Type B pancreatic cell (in vitro differentiated cells): Measurements from ENCODE around the gene SEMA4G. TPM values are rescaled to one million over a fixed set of nuclear protein-coding genes. Genes with fewer than 3 reads are reported as not detected.
A peak's percentile ranks its signal among the peaks of the same experiment; 100 is the strongest.

Experiments
- DNase-seq: peaks from one replicate; pipeline ENCODE4 v3.0.0; 2021; ENCODE audit warnings: mixed read lengths; ENCODE audit not compliant: unreplicated experiment; ENCODE audit errors: extremely low spot score
- H3K27ac Mint-ChIP-seq: 2 replicates; pipeline ENCODE4 v1.8.0; 2021; ENCODE audit warnings: mild to moderate bottlenecking, mixed read lengths
- H3K27me3 Mint-ChIP-seq: 2 replicates; pipeline ENCODE4 v1.8.0; 2021; ENCODE audit warnings: mixed read lengths
- H3K36me3 Mint-ChIP-seq: 2 replicates; pipeline ENCODE4 v1.8.0; 2021; ENCODE audit warnings: mixed read lengths
- H3K4me1 Mint-ChIP-seq: one replicate; pipeline ENCODE4 v1.8.0; 2021; ENCODE audit warnings: mixed read lengths; ENCODE audit not compliant: unreplicated experiment
- H3K4me3 Mint-ChIP-seq: 2 replicates; pipeline ENCODE4 v1.8.0; 2021; ENCODE audit warnings: mild to moderate bottlenecking, mixed read lengths
- H3K9me3 Mint-ChIP-seq: 2 replicates; pipeline ENCODE4 v1.8.0; 2021; ENCODE audit warnings: mixed read lengths
- total RNA-seq: library from RNA; stranded (reverse); gene quantifications from 2 replicates; pipeline ENCODE4 v1.2.1, GENCODE V29; 2021; ENCODE audit warnings: low replicate concordance
- TF ChIP-seq, protein P1 (sequence below): fragments of 200-600 bp; sonication (generic); conservative IDR thresholded peaks from 2 replicates; pipeline ENCODE4 v1.5.0; 2021; ENCODE audit warnings: antibody characterized with exemption, mild to moderate bottlenecking

Gene SEMA4G
- total RNA-seq, 1 donor from 2014 or later: 46.0 TPM

GRCh38 chr10:100998183-100998990, 29.1 kb downstream of the SEMA4G start:
- DNase-seq: peak; percentile 92
- Mint-ChIP-seq H3K4me3 (peak overlapping the region; percentile 94), H3K27me3 (no peaks in the 10 kb centered on the region), H3K9me3 (no peaks in the 10 kb centered on the region), H3K36me3 (peaks cover 4% of the 10 kb centered on the region), H3K4me1 (peaks cover 30% of the 10 kb centered on the region), H3K27ac (peak overlapping the region; percentile 95)
- TF ChIP-seq, protein P1, sequence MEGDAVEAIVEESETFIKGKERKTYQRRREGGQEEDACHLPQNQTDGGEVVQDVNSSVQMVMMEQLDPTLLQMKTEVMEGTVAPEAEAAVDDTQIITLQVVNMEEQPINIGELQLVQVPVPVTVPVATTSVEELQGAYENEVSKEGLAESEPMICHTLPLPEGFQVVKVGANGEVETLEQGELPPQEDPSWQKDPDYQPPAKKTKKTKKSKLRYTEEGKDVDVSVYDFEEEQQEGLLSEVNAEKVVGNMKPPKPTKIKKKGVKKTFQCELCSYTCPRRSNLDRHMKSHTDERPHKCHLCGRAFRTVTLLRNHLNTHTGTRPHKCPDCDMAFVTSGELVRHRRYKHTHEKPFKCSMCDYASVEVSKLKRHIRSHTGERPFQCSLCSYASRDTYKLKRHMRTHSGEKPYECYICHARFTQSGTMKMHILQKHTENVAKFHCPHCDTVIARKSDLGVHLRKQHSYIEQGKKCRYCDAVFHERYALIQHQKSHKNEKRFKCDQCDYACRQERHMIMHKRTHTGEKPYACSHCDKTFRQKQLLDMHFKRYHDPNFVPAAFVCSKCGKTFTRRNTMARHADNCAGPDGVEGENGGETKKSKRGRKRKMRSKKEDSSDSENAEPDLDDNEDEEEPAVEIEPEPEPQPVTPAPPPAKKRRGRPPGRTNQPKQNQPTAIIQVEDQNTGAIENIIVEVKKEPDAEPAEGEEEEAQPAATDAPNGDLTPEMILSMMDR: no peak

- Mint-ChIP-seq H3K4me3 (peak overlapping the region; percentile 94), H3K27ac (peak overlapping the region; percentile 95), H3K36me3 (peaks cover 4% of the 10 kb centered on the region), H3K9me3 (no peaks in the 10 kb centered on the region), H3K4me1 (peaks cover 30% of the 10 kb centered on the region), H3K27me3 (no peaks in the 10 kb centered on the region)
- peak; percentile 90 for DNase-seq
- TF ChIP-seq, protein P1: peak; percentile 100
Observed at GRCh38 chr10:100998991-100999741, 29.9 kb downstream of the SEMA4G start.

DNA sequence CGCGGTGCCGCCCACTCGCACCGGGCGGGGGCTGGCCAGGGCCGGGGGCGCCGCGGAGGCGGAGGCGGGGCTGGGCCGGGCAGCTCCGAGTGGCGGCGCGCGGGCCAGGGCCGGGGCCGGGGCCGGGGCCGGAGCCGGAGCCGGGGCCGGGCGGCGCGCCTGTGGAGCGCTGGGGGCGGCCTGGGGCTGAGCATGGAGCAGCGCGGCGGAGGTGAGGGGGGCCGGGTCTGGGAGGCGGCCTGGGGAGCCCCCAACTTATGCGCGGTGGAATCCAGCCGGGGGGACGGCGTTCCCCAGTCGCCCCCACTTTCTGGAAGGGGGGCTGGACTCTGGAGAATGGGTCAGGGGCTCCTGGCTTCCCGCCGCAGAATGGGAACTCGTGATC, 30.4 kb downstream of the SEMA4G start, which contains the start of gene LZTS2:
LZTS2 (plus strand) TSS at position 67 of the 385 bp plus-strand sequence. CDS start 2,731 bp downstream, outside the sequence.
- DNase-seq: no peak
- H3K4me1 Mint-ChIP-seq: peaks cover 24% of the 10 kb centered on the region
- H3K4me3 Mint-ChIP-seq: peak within 1 kb of the TSS; percentile 94
- peaks cover 4% of the 10 kb centered on the region for H3K36me3 Mint-ChIP-seq
- peak within 1 kb of the TSS; percentile 95 for H3K27ac Mint-ChIP-seq
- TF ChIP-seq, protein P1: no peak
- no peaks in the 10 kb centered on the region for H3K9me3 Mint-ChIP-seq
- H3K27me3 Mint-ChIP-seq: no peaks in the 10 kb centered on the region

GRCh38 chr10:101000127-101000914, 31.0 kb downstream of the SEMA4G start:
- no peaks in the 10 kb centered on the region for H3K27me3 Mint-ChIP-seq
- peak overlapping the region; percentile 90 for H3K27ac Mint-ChIP-seq
- TF ChIP-seq, protein P1: no peak
- peak overlapping the region; percentile 90 for H3K4me3 Mint-ChIP-seq
- no peaks in the 10 kb centered on the region for H3K9me3 Mint-ChIP-seq
- peaks cover 4% of the 10 kb centered on the region for H3K36me3 Mint-ChIP-seq
- DNase-seq: no peak
- peaks cover 19% of the 10 kb centered on the region for H3K4me1 Mint-ChIP-seq

- H3K36me3 Mint-ChIP-seq: peaks cover 4% of the 10 kb centered on the region
- H3K27ac Mint-ChIP-seq: peak overlapping the region; percentile 90
- TF ChIP-seq, protein P1: no peak
- no peaks in the 10 kb centered on the region for H3K27me3 Mint-ChIP-seq
- H3K4me3 Mint-ChIP-seq: peak overlapping the region; percentile 90
- peaks cover 11% of the 10 kb centered on the region for H3K4me1 Mint-ChIP-seq
- DNase-seq: no peak
- no peaks in the 10 kb centered on the region for H3K9me3 Mint-ChIP-seq
Observed at GRCh38 chr10:101000915-101001658, 31.8 kb downstream of the SEMA4G start.
